ENCODE results near the gene STMN1. TPM values are rescaled to one million over a fixed set of nuclear protein-coding genes. Genes with fewer than 3 reads are reported as not detected.
A peak's percentile ranks its signal among the peaks of the same experiment; 100 is the strongest.

STMN1 gene
- total and polyA plus RNA-seq, 9 of the 15 experiments (the other 6 are each of a cell fraction or from before 2014, with no cell fraction given), result 269 to 2,153 (median 595) TPM

- TF ChIP-seq RAD21 (CRISPR knock-in tag; conservative IDR thresholded peaks at IDR 0.05 in 1 of 2, IDR thresholded peaks at IDR 0.05 in 1 of 2) (peak in 1 of 2 experiments; percentile 19; a peak in 1 of 4 replicates), PHF21A (IDR thresholded peaks at IDR 0.05; ENCODE audit: borderline replicate concordance, low read depth) (peak; percentile 88), TSHZ1 (CRISPR knock-in tag; IDR thresholded peaks at IDR 0.05) (no peak), TFE3 (CRISPR knock-in tag; IDR thresholded peaks at IDR 0.05) (no peak), RNF2 (IDR thresholded peaks at IDR 0.05) (peak; percentile 82; the same call in 1 of the 2 replicates), ELF2 (CRISPR knock-in tag; IDR thresholded peaks at IDR 0.05) (no peak; the same call in 1 of the 2 replicates), JUND (IDR thresholded peaks at IDR 0.05; ENCODE audit: borderline replicate concordance, low read depth, low read length) (peak; percentile 94), JUND (tag; IDR thresholded peaks at IDR 0.05; ENCODE audit: borderline replicate concordance, low read depth, low read length) (peak; percentile 97), MECOM (CRISPR knock-in tag; IDR thresholded peaks at IDR 0.05) (no peak), MYC (IDR thresholded peaks at IDR 0.05; ENCODE audit: low read depth, low read length) (peak; percentile 96), MYC (CRISPR knock-in tag; IDR thresholded peaks at IDR 0.05; ENCODE audit: borderline replicate concordance, low read depth) (no peak), KDM5B (IDR thresholded peaks at IDR 0.05; ENCODE audit: insufficient replicate concordance, low read depth, low read length) (peak; percentile 10), ZNF589 (CRISPR knock-in tag; IDR thresholded peaks at IDR 0.05; ENCODE audit: low read depth) (peak; percentile 75), MNT (conservative IDR thresholded peaks at IDR 0.05) (peak in 1 of 2 experiments; percentile 76; a peak in 2 of 4 replicates), ZNF121 (CRISPR knock-in tag; conservative IDR thresholded peaks at IDR 0.05) (no peak), LEF1 (IDR thresholded peaks at IDR 0.05) (peak; percentile 89)
- TF ChIP-seq, protein P1, sequence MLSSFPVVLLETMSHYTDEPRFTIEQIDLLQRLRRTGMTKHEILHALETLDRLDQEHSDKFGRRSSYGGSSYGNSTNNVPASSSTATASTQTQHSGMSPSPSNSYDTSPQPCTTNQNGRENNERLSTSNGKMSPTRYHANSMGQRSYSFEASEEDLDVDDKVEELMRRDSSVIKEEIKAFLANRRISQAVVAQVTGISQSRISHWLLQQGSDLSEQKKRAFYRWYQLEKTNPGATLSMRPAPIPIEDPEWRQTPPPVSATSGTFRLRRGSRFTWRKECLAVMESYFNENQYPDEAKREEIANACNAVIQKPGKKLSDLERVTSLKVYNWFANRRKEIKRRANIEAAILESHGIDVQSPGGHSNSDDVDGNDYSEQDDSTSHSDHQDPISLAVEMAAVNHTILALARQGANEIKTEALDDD (IDR thresholded peaks at IDR 0.05), result peak; percentile 54
These were observed 27.5 kb upstream of the STMN1 start (continued) for GRCh38 chr1:25933479-25934365.
